HFFc6 (cell line): Measurements from ENCODE around the gene PCBD1. TPM values are rescaled to one million over a fixed set of nuclear protein-coding genes. Genes with fewer than 3 reads are reported as not detected.

Experiments
- DNase-seq: peaks from one replicate; pipeline ENCODE4 v3.0.0-alpha.2; 2018
- H3K27ac Mint-ChIP-seq: 2 replicates; pipeline ENCODE4 v1.8.0; 2020; ENCODE audit warnings: mild to moderate bottlenecking, mixed read lengths
- H3K27me3 Mint-ChIP-seq: 2 replicates; pipeline ENCODE4 v1.8.0; 2021; ENCODE audit warnings: mild to moderate bottlenecking, moderate library complexity, mixed read lengths; ENCODE audit not compliant: insufficient read depth
- H3K36me3 Mint-ChIP-seq: 2 replicates; pipeline ENCODE4 v1.8.0; 2021; ENCODE audit warnings: low read depth, mixed read lengths
- H3K4me1 Mint-ChIP-seq: 2 replicates; pipeline ENCODE4 v1.8.0; 2020; ENCODE audit warnings: low read depth, mixed read lengths
- H3K4me3 Mint-ChIP-seq: 2 replicates; pipeline ENCODE4 v1.8.0; 2020; ENCODE audit warnings: mild to moderate bottlenecking, moderate library complexity, mixed read lengths
- H3K9me3 Mint-ChIP-seq: 2 replicates; pipeline ENCODE4 v1.8.0; 2020; ENCODE audit warnings: mild to moderate bottlenecking, mixed read lengths
- total RNA-seq, 6 experiments: library from RNA; stranded (reverse); fragmentation: NEBNext Ultra II Directional; extraction: Animal tissue kit (Norgen Biotek cat#: 25700); gene quantifications; 2 replicates in 1 of 6; 3 replicates in 5 of 6; pipeline ENCODE4 v1.2.3, GENCODE V29; 2021
- TF ChIP-seq, protein P1 (sequence below): fragments of 200-600 bp; sonication (generic); IDR thresholded peaks from 2 replicates; pipeline ENCODE4 v1.5.0; 2021; ENCODE audit warnings: antibody characterized with exemption, mild to moderate bottlenecking

PCBD1 gene
- total RNA-seq, 6 experiments from 2014 or later, result 36.4 to 55.7 (median 37.7) TPM

DNA sequence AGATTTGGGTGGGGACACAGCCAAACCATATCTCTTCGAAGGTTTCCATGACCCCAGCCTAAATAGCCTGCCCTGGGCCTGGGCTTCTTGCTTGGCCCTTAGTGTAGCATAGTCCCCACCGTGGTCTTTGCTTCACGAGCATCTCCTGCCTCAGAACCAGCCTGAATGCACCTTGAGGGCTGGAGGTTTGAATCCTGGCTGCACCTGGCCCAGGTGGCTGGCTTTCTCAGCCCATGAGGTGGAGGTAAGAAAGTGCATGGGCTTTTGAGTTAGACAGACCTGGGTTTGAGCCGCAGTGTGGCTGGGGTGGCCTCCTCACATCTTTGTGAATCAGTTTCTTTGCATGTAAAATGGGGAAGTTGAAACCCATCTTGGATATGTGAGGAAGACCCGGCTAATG, 24.2 kb upstream of the PCBD1 start:
- H3K4me1 Mint-ChIP-seq, result no peaks in the 10 kb centered on the region
- H3K36me3 Mint-ChIP-seq, result no peaks in the 10 kb centered on the region
- no peak for DNase-seq
- H3K9me3 Mint-ChIP-seq, result no peaks in the 10 kb centered on the region
- no peak overlapping the region for H3K4me3 Mint-ChIP-seq
- TF ChIP-seq, protein P1, sequence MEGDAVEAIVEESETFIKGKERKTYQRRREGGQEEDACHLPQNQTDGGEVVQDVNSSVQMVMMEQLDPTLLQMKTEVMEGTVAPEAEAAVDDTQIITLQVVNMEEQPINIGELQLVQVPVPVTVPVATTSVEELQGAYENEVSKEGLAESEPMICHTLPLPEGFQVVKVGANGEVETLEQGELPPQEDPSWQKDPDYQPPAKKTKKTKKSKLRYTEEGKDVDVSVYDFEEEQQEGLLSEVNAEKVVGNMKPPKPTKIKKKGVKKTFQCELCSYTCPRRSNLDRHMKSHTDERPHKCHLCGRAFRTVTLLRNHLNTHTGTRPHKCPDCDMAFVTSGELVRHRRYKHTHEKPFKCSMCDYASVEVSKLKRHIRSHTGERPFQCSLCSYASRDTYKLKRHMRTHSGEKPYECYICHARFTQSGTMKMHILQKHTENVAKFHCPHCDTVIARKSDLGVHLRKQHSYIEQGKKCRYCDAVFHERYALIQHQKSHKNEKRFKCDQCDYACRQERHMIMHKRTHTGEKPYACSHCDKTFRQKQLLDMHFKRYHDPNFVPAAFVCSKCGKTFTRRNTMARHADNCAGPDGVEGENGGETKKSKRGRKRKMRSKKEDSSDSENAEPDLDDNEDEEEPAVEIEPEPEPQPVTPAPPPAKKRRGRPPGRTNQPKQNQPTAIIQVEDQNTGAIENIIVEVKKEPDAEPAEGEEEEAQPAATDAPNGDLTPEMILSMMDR, result no peak
- no peak overlapping the region for H3K27ac Mint-ChIP-seq
- peaks cover 61% of the 10 kb centered on the region for H3K27me3 Mint-ChIP-seq

DNA sequence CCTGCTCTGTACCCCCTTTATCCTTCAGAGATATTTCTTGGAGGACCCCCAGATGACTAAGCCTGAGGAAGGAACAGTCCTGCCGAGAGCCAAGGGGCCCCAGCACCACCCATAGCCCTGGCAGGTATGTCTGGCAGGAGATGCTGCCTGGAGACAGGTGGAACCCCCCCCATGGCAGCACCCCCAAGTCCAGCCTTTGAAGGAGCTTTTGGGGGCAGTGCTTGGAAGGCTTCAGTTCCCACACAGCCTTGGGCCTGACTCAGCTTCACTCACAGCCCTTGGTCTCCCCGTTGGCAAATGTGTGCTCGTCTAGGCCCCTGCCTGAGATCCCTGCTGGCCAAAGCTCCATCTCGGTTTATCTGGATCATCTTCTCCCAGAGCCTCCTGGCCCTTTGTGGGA, 23.0 kb upstream of the PCBD1 start:
- H3K4me3 Mint-ChIP-seq, result no peak overlapping the region
- no peak overlapping the region for H3K27ac Mint-ChIP-seq
- no peaks in the 10 kb centered on the region for H3K36me3 Mint-ChIP-seq
- TF ChIP-seq, protein P1, result no peak
- no peak for DNase-seq
- H3K27me3 Mint-ChIP-seq, result peaks cover 66% of the 10 kb centered on the region
- H3K9me3 Mint-ChIP-seq, result no peaks in the 10 kb centered on the region
- H3K4me1 Mint-ChIP-seq, result no peaks in the 10 kb centered on the region

DNA sequence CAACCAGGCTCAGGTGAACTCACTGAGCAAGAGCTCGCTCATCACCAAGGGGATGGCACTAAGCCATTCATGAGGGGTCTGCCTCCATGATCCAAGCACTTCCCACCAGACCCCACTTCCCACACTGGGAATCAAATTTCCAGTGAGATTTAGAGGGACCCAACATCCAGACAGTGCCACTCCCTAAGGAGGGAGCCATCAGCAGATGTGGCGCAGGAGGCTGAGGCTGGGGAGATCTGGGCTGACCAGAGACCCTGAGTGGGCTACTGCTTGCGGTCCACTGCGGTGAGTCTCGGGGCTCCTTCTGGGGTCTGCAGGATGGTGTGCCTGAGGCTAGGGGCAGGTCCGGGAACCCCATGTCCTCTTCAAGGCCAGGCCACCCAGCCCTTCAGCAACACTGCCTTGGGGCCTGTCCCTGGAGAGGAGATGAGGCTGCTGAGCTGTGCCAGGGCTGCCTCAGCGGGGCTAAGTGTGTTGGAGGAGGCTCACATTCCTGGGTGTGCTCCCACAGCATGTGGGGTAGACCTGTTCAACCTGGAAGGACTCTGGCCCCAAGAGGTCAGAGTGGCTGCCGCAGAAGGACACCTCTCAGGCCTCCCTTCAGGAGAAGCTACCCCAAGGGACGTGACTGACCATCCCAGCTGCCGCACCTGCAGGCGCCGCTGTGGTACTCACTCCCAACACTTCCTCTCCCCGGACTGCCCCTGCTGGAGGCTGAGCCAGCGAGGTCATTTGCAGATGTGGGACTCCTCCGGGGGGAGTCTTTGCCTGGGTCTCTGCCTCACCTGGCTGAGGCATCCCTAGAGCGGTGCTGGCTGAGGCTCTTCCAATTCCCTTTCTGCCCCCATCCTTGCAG, 22.3 kb upstream of the PCBD1 start:
- H3K4me1 Mint-ChIP-seq, result no peaks in the 10 kb centered on the region
- no peaks in the 10 kb centered on the region for H3K36me3 Mint-ChIP-seq
- DNase-seq, result no peak
- no peaks in the 10 kb centered on the region for H3K9me3 Mint-ChIP-seq
- no peak overlapping the region for H3K4me3 Mint-ChIP-seq
- TF ChIP-seq, protein P1, result no peak
- peaks cover 65% of the 10 kb centered on the region for H3K27me3 Mint-ChIP-seq
- no peak overlapping the region for H3K27ac Mint-ChIP-seq

DNA sequence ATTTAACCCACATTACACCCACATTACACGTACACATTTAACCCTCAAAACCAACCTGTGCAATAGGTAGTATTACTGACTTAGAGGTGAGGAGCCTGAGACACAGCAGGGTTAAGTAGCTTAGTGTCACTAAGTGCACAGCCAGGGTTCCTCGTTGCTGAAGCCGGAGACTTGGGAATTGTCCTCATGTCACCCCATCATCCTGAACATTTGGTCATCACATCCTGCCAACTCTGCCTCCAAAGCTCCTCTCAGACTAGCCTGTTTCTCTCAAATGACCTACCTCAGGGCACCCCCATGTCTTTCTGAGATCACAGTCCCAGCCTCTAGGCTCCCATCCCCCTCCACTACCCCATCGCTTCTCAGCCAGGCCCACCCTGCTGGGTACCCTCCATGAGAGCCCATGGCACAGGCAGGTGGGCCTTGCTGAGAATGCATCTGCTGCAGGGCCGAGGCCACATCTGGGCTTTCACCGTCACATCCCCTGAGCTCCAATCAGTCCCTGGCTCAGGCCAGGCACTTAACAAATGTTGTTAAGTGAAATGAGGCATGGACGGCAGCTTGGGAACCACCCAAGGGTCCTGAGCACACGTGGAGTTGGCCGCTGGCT, 21.1 kb upstream of the PCBD1 start:
- Mint-ChIP-seq H3K27ac (no peak overlapping the region), H3K4me1 (no peaks in the 10 kb centered on the region), H3K9me3 (no peaks in the 10 kb centered on the region), H3K27me3 (peaks cover 60% of the 10 kb centered on the region), H3K4me3 (no peak overlapping the region), H3K36me3 (no peaks in the 10 kb centered on the region)
- DNase-seq, result no peak
- TF ChIP-seq, protein P1, result no peak

DNA sequence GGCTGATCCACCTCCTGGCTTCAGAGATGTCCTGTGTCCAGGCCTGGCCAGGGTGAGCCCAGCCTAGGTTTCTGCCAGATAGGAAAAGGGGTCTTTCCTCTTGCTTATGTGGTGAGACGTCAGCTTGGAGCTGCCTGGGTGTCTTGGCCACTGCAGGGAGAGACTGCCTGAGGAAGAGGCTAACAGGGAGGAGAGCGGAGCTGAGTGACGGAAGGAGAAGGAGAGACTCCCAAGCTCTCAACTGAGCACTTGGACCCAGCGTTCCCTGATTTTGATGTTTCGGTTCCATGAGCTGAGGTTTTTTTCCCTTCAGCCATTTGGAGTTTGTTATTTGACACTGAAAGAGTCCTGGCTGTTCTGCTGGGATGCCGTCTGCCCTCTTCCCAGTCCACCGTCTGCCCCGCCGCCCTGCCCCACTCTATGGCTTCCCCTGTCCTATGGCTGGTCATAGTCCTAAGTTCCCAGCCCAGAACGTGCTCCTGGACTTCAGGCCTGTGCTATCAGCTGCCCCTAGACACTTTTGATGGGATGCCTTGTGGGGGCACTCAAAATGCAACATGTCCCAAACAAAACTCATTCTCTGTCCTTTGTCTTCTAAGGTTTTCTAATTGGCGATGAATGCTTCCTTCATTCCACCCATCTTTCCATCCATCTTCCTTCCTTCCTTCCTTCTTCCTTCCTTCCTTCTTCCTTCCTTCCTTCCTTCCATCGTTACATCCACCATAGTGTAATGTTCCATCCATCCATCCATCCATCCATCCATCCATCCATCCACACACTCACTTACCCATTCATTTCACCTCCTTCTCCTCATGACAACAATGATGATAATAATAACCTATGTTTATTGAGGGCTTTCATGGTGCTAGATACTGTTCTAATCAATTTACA, 20.3 kb upstream of the PCBD1 start:
- Mint-ChIP-seq H3K36me3 (no peaks in the 10 kb centered on the region), H3K27me3 (peaks cover 54% of the 10 kb centered on the region), H3K9me3 (no peaks in the 10 kb centered on the region), H3K4me1 (no peaks in the 10 kb centered on the region), H3K27ac (no peak overlapping the region), H3K4me3 (no peak overlapping the region)
- TF ChIP-seq, protein P1, result no peak
- no peak for DNase-seq
